Left ventricle myocardium inferior (tissue), 1 donor: ENCODE data around the gene EHF. TPM values are rescaled to one million over a fixed set of nuclear protein-coding genes. Genes with fewer than 3 reads are reported as not detected.

Source experiments
- DNase-seq: peaks from one replicate; pipeline ENCODE4 v3.0.0-alpha.2; 2020
- H3K27ac ChIP-seq: fragments of 200-600 bp; replicated peaks from 2 replicates; pipeline ENCODE4 v1.8.0; 2021
- H3K27me3 ChIP-seq: fragments of 200-600 bp; 2 replicates; pipeline ENCODE4 v1.8.0; 2021; ENCODE audit warnings: low read depth
- H3K36me3 ChIP-seq: fragments of 200-600 bp; 2 replicates; pipeline ENCODE4 v1.8.0; 2021
- H3K4me1 ChIP-seq: fragments of 200-600 bp; 2 replicates; pipeline ENCODE4 v1.8.0; 2021
- H3K4me3 ChIP-seq: fragments of 200-600 bp; 2 replicates; pipeline ENCODE4 v1.8.0; 2021; ENCODE audit warnings: mild to moderate bottlenecking, moderate library complexity
- H3K9me3 ChIP-seq: fragments of 200-600 bp; replicated peaks from 2 replicates; pipeline ENCODE4 v1.8.0; 2021
- CTCF ChIP-seq: fragments of 200-600 bp; IDR thresholded peaks from 2 replicates; pipeline ENCODE4 v1.8.0; 2021; ENCODE audit warnings: antibody characterized with exemption, mild to moderate bottlenecking, borderline replicate concordance
- intact Hi-C: fragments of 100-400 bp; cut with micrococcal nuclease; formaldehyde crosslinking; loops from one replicate; pipeline ENCODE4 v1.11.0; 2022
- total RNA-seq: library from RNA; stranded (reverse); fragmentation: NEBNext Ultra II Directional; extraction: Animal tissue kit (Norgen Biotek cat#: 25700); gene quantifications from one replicate; pipeline ENCODE4 v1.2.1, GENCODE V29; 2021
- donor health status: DM: no; HTN: yes; CAD: no; lungs with severe emphysema.

Gene EHF
- total RNA-seq, 1 donor from 2014 or later: 1.6 TPM

GRCh38 chr11:34653031-34653430 is 32.1 kb downstream of the EHF start:
- DNase-seq: no peak
- H3K27ac ChIP-seq: no peak overlapping the region
- H3K36me3 ChIP-seq: no peaks in the 10 kb centered on the region
- intact Hi-C loops: no loop called here
- TF ChIP-seq CTCF: no peak
- no peaks in the 10 kb centered on the region for H3K9me3 ChIP-seq
- H3K4me1 ChIP-seq: no peaks in the 10 kb centered on the region
- no peak overlapping the region for H3K4me3 ChIP-seq
- no peaks in the 10 kb centered on the region for H3K27me3 ChIP-seq

- H3K36me3 ChIP-seq: no peaks in the 10 kb centered on the region
- peak; percentile 18 for TF ChIP-seq CTCF
These were observed 33.1 kb downstream of the EHF start for GRCh38 chr11:34653851-34654482.

GRCh38 chr11:34654483-34655334 is 33.8 kb downstream of the EHF start:
- no peak for TF ChIP-seq CTCF
- H3K9me3 ChIP-seq: no peaks in the 10 kb centered on the region
- H3K4me1 ChIP-seq: no peaks in the 10 kb centered on the region
- no peak overlapping the region for H3K27ac ChIP-seq
- H3K4me3 ChIP-seq: no peak overlapping the region
- intact Hi-C loops: no loop called here
- H3K36me3 ChIP-seq: no peaks in the 10 kb centered on the region
- peak; percentile 40 for DNase-seq
- no peaks in the 10 kb centered on the region for H3K27me3 ChIP-seq

More at GRCh38 chr11:34653851-34654482, 33.1 kb downstream of the EHF start:
- no peak overlapping the region for H3K4me3 ChIP-seq
- intact Hi-C loops: no loop called here
- DNase-seq: no peak
- no peaks in the 10 kb centered on the region for H3K9me3 ChIP-seq
- no peak overlapping the region for H3K27ac ChIP-seq
- H3K4me1 ChIP-seq: no peaks in the 10 kb centered on the region
- H3K27me3 ChIP-seq: no peaks in the 10 kb centered on the region

GRCh38 chr11:34655335-34656008 is 34.6 kb downstream of the EHF start:
- TF ChIP-seq CTCF: no peak
- Histone ChIP-seq H3K4me3 (no peak overlapping the region), H3K27me3 (no peaks in the 10 kb centered on the region), H3K36me3 (no peaks in the 10 kb centered on the region), H3K4me1 (no peaks in the 10 kb centered on the region), H3K27ac (no peak overlapping the region), H3K9me3 (no peaks in the 10 kb centered on the region)
- DNase-seq: no peak
- intact Hi-C loops: no loop called here

GRCh38 chr11:34656062-34656720 is 35.3 kb downstream of the EHF start:
- Histone ChIP-seq H3K27ac (no peak overlapping the region), H3K9me3 (no peaks in the 10 kb centered on the region), H3K36me3 (no peaks in the 10 kb centered on the region), H3K4me3 (no peak overlapping the region), H3K27me3 (no peaks in the 10 kb centered on the region), H3K4me1 (no peaks in the 10 kb centered on the region)
- TF ChIP-seq CTCF: no peak
- DNase-seq: no peak
- intact Hi-C loops: no loop called here
